Right lobe of liver (tissue), 4 donors: Measurements from ENCODE around the gene EXOC2.

Source experiments
- CTCF ChIP-seq, 4 donors: fragments of 200-600 bp in 3 of 4; fragments of 450-650 bp in 1 of 4; IDR thresholded peaks; one replicate each; pipeline versions ENCODE4 v1.5.1 to v1.8.0; 2016 to 2022; ENCODE audit warnings: antibody characterized with exemption in 4 of 4, mild to moderate bottlenecking in 2 of 4
- POLR2A ChIP-seq: fragments of 450-650 bp; IDR thresholded peaks from one replicate; pipeline ENCODE4 v1.6.1; 2017; ENCODE audit warnings: antibody characterized with exemption, mild to moderate bottlenecking
- donor health status: DM: no; HTN: no; CAD: no.
- donor health status: DM: no; HTN: no; CAD: no.
- donor health status: DM: no; HTN: yes; CAD: no.

DNA sequence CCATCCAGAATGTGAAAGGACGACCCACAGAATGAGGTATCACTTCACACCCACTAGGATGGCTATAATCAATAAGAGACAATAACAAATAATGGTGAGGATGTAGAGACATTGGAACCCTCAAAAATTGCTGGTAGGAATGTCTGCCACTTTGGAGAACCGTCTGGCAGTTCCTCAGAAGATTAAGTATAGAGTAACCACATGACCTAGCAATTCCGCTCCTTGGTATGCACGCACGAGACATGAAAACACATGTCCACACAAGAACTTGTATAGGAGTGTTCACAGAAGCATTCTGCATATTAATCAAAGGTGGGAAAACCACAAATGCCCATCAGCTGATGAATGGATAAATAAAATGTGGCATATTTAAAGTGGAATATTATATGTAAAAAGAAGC lies 200.8 kb downstream of the EXOC2 start:
- TF ChIP-seq CTCF (IDR thresholded peaks at IDR 0.05): no peak
- no peak for TF ChIP-seq POLR2A
